K562 (cell line): ENCODE measurements around the gene SLC22A23. TPM values are rescaled to one million over a fixed set of nuclear protein-coding genes. Genes with fewer than 3 reads are reported as not detected.

Source experiments
- BMI1 ChIP-seq: fragments of 150-350 bp; IDR thresholded peaks from 2 replicates; pipeline ENCODE4 v1.6.1; 2014; ENCODE audit warnings: low read length
- C11orf30 ChIP-seq: fragments of 450-650 bp; IDR thresholded peaks from 2 replicates; pipeline ENCODE4 v1.6.1; 2016; ENCODE audit warnings: low read depth, mild to moderate bottlenecking
- CREBBP ChIP-seq: IDR thresholded peaks from one replicate; pipeline ENCODE4 v1.6.1; 2012; ENCODE audit warnings: low read depth, mild to moderate bottlenecking, control low read depth, inconsistent platforms, low read length
- CXXC5 ChIP-seq: fragments of 250-450 bp; sonication (Bioruptor Pico); IDR thresholded peaks from 2 replicates; pipeline ENCODE4 v1.8.0; 2022; ENCODE audit warnings: inconsistent platforms, mild to moderate bottlenecking, moderate library complexity
- ESRRA ChIP-seq: fragments of 450-650 bp; IDR thresholded peaks from 2 replicates; pipeline ENCODE4 v1.6.1; 2014; ENCODE audit warnings: low read depth, mild to moderate bottlenecking, moderate library complexity, borderline replicate concordance
- GTF2F1 ChIP-seq: IDR thresholded peaks from 2 replicates; pipeline ENCODE4 v1.6.1; 2011; ENCODE audit warnings: low read depth, low read length, improper control_type of control experiment
- MTA1 ChIP-seq: fragments of 450-650 bp; IDR thresholded peaks from 2 replicates; pipeline ENCODE4 v1.6.1; 2017; ENCODE audit warnings: borderline replicate concordance
- NR1H2 ChIP-seq: sonication (generic); formaldehyde crosslinking; IDR thresholded peaks from 2 replicates; pipeline ENCODE4 v1.4.0; 2020; ENCODE audit warnings: mild to moderate bottlenecking, missing genetic modification reagents
- SETDB1 ChIP-seq: IDR thresholded peaks from one replicate; pipeline ENCODE4 v1.6.1; 2012; ENCODE audit warnings: low read length, control low read depth, inconsistent platforms
- TEAD1 ChIP-seq, 2 experiments: fragments of 450-650 bp in 1 of 2; sonication (generic) in 1 of 2; formaldehyde crosslinking; IDR thresholded peaks; 2 replicates each; pipeline versions ENCODE4 v1.4.0 to v1.8.0; 2020 to 2022; ENCODE audit warnings: mild to moderate bottlenecking in 2 of 2, missing genetic modification reagents in 1 of 2
- polyA plus RNA-seq, 8 experiments: library from polyadenylated mRNA; depleted of rRNA in 4 of 8; stranded (reverse) in 5 of 8; unstranded in 3 of 8; fragments of >200 nt; fragmentation: Nextera tagmentation in 2 of 8; fragmentation: Illumina TruSeq in 1 of 8; extraction: Ambion mirVana in 2 of 8; extraction: Trizol in 1 of 8; gene quantifications; 2 replicates each; pipeline versions ENCODE4 v1.2.1 to v1.2.3, GENCODE V29; 2011 to 2014; ENCODE audit warnings: inconsistent platforms in 1 of 8, missing spikeins in 1 of 8
- total RNA-seq, 7 experiments: library from RNA; depleted of rRNA in 6 of 7; stranded (reverse); fragments of >200 nt in 6 of 7; fragmentation: Illumina TruSeq in 2 of 7; extraction: Trizol in 2 of 7; gene quantifications; 2 replicates each; pipeline versions ENCODE4 v1.2.1 to v1.2.3, GENCODE V29; 2011 to 2021; ENCODE audit warnings: low replicate concordance in 1 of 7
- TF ChIP-seq, protein P1 (sequence below): sonication (generic); formaldehyde crosslinking; IDR thresholded peaks from 2 replicates; pipeline ENCODE4 v1.4.0; 2020; ENCODE audit warnings: mild to moderate bottlenecking, missing genetic modification reagents
- TF ChIP-seq, protein P2 (sequence below): sonication (generic); formaldehyde crosslinking; IDR thresholded peaks from 2 replicates; pipeline ENCODE4 v1.8.1; 2023; ENCODE audit warnings: mild to moderate bottlenecking, missing genetic modification reagents
- TF ChIP-seq, protein P3 (sequence below), 2 experiments: fragments of 200-800 bp in 1 of 2; sonication (Bioruptor generic) in 1 of 2; sonication (generic) in 1 of 2; formaldehyde crosslinking in 1 of 2; IDR thresholded peaks in 1 of 2; conservative IDR thresholded peaks in 1 of 2; 2 replicates each; pipeline versions ENCODE4 v1.5.0 to v1.6.1; 2016 to 2020; ENCODE audit warnings: missing compliant biosample characterization in 1 of 2, missing genetic modification characterization in 1 of 2, missing genetic modification reagents in 1 of 2
- TF ChIP-seq, protein P4 (sequence below): sonication (generic); formaldehyde crosslinking; IDR thresholded peaks from 2 replicates; pipeline ENCODE4 v1.8.1; 2023; ENCODE audit warnings: mild to moderate bottlenecking, missing genetic modification reagents
- TF ChIP-seq, protein P5 (sequence below): fragments of 250-450 bp; sonication (Bioruptor Pico); IDR thresholded peaks from 2 replicates; pipeline ENCODE4 v1.8.0; 2021; ENCODE audit warnings: moderate library complexity, mild to moderate bottlenecking, inconsistent platforms

The SLC22A23 gene
- total and polyA plus RNA-seq, 9 of the 15 experiments (the other 6 are each of a cell fraction or from before 2014, with no cell fraction given), result 0.30 to 8.7 (median 2.5) TPM

DNA sequence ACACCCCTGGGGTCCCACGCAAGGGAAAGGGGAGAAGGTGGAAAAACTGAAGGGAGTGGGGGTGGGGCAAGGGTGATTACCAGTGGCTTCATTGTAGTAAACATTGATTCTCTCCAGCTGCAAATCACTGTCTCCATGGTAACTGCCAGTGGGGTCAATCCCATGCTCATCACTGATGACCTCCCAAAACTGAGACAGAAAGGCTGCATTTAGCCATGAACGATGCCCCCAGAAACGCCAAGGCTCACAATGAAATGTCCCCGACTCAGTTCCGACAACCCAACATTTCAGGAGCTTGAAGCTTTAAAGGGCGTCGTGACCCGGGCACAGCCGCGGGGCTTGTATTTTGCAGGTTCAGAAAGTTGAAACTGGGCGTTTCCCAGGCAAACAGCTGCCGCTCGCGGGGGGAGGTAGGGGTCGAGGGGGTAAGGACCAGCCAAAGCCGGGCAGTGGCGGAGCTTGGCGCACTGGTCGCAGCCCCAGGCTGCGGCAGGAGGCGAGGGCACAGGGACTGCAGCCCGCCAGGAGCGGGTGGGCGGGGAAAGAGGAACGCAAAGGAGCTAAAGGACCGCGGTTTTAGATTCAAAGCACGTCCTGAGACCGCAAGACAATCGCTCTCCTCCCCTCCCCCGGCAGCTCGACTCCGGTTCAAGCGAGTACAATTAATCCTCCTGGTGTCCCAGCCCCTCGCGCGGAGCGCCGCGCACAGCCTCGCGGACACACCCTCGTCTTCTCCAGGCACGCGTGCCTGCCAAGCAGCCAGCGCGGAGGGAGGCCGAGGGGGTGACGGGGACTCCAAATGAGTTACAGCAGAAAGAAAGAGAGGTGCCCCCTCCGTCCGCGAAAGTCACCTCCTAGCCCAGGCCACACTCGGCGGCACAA lies 230.1 kb downstream of the SLC22A23 start (continued):
- TF ChIP-seq TEAD1 (CRISPR knock-in tag; IDR thresholded peaks at IDR 0.05) (0 out of 4 replicates have a peak, but pooled peaks of 1 of the 2 experiments have one; percentile 10), GTF2F1 (no peak), BMI1 (no peak), C11orf30 (no peak), CREBBP (no peak), MTA1 (no peak), NR1H2 (CRISPR knock-in tag) (peak; percentile 78; the same call in 1 of the 2 replicates), CXXC5 (peak; percentile 87), SETDB1 (no peak), ESRRA (peak; percentile 80; the same call in 1 of the 2 replicates)
- TF ChIP-seq, protein P1, sequence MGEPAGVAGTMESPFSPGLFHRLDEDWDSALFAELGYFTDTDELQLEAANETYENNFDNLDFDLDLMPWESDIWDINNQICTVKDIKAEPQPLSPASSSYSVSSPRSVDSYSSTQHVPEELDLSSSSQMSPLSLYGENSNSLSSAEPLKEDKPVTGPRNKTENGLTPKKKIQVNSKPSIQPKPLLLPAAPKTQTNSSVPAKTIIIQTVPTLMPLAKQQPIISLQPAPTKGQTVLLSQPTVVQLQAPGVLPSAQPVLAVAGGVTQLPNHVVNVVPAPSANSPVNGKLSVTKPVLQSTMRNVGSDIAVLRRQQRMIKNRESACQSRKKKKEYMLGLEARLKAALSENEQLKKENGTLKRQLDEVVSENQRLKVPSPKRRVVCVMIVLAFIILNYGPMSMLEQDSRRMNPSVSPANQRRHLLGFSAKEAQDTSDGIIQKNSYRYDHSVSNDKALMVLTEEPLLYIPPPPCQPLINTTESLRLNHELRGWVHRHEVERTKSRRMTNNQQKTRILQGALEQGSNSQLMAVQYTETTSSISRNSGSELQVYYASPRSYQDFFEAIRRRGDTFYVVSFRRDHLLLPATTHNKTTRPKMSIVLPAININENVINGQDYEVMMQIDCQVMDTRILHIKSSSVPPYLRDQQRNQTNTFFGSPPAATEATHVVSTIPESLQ (CRISPR knock-in tag), result 0 out of 2 replicates have a peak, but pooled peaks have one; percentile 4
- TF ChIP-seq, protein P2, sequence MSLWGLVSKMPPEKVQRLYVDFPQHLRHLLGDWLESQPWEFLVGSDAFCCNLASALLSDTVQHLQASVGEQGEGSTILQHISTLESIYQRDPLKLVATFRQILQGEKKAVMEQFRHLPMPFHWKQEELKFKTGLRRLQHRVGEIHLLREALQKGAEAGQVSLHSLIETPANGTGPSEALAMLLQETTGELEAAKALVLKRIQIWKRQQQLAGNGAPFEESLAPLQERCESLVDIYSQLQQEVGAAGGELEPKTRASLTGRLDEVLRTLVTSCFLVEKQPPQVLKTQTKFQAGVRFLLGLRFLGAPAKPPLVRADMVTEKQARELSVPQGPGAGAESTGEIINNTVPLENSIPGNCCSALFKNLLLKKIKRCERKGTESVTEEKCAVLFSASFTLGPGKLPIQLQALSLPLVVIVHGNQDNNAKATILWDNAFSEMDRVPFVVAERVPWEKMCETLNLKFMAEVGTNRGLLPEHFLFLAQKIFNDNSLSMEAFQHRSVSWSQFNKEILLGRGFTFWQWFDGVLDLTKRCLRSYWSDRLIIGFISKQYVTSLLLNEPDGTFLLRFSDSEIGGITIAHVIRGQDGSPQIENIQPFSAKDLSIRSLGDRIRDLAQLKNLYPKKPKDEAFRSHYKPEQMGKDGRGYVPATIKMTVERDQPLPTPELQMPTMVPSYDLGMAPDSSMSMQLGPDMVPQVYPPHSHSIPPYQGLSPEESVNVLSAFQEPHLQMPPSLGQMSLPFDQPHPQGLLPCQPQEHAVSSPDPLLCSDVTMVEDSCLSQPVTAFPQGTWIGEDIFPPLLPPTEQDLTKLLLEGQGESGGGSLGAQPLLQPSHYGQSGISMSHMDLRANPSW, result no peak
- TF ChIP-seq, protein P3, sequence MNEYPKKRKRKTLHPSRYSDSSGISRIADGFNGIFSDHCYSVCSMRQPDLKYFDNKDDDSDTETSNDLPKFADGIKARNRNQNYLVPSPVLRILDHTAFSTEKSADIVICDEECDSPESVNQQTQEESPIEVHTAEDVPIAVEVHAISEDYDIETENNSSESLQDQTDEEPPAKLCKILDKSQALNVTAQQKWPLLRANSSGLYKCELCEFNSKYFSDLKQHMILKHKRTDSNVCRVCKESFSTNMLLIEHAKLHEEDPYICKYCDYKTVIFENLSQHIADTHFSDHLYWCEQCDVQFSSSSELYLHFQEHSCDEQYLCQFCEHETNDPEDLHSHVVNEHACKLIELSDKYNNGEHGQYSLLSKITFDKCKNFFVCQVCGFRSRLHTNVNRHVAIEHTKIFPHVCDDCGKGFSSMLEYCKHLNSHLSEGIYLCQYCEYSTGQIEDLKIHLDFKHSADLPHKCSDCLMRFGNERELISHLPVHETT (CRISPR knock-in tag; conservative IDR thresholded peaks at IDR 0.05 in 1 of 2, IDR thresholded peaks at IDR 0.05 in 1 of 2), result no peak
- TF ChIP-seq, protein P4, sequence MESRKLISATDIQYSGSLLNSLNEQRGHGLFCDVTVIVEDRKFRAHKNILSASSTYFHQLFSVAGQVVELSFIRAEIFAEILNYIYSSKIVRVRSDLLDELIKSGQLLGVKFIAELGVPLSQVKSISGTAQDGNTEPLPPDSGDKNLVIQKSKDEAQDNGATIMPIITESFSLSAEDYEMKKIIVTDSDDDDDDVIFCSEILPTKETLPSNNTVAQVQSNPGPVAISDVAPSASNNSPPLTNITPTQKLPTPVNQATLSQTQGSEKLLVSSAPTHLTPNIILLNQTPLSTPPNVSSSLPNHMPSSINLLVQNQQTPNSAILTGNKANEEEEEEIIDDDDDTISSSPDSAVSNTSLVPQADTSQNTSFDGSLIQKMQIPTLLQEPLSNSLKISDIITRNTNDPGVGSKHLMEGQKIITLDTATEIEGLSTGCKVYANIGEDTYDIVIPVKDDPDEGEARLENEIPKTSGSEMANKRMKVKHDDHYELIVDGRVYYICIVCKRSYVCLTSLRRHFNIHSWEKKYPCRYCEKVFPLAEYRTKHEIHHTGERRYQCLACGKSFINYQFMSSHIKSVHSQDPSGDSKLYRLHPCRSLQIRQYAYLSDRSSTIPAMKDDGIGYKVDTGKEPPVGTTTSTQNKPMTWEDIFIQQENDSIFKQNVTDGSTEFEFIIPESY (CRISPR knock-in tag), result peak; percentile 67; the same call in 1 of the 2 replicates
- TF ChIP-seq, protein P5, sequence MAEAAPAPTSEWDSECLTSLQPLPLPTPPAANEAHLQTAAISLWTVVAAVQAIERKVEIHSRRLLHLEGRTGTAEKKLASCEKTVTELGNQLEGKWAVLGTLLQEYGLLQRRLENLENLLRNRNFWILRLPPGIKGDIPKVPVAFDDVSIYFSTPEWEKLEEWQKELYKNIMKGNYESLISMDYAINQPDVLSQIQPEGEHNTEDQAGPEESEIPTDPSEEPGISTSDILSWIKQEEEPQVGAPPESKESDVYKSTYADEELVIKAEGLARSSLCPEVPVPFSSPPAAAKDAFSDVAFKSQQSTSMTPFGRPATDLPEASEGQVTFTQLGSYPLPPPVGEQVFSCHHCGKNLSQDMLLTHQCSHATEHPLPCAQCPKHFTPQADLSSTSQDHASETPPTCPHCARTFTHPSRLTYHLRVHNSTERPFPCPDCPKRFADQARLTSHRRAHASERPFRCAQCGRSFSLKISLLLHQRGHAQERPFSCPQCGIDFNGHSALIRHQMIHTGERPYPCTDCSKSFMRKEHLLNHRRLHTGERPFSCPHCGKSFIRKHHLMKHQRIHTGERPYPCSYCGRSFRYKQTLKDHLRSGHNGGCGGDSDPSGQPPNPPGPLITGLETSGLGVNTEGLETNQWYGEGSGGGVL (CRISPR knock-in tag), result no peak
